Tibial nerve (tissue), 4 donors: ENCODE results near the gene NUDT16L1.

Experiments
- CTCF ChIP-seq, 5 experiments: fragments of 200-600 bp in 3 of 5; fragments of 450-650 bp in 2 of 5; sonication (generic) in 3 of 5; IDR thresholded peaks; one replicate each; pipeline ENCODE4 v1.5.1; 2016 to 2019; ENCODE audit warnings: antibody characterized with exemption in 5 of 5, mild to moderate bottlenecking in 3 of 5, moderate library complexity in 2 of 5
- EP300 ChIP-seq, 2 donors: sonication (generic); formaldehyde crosslinking; IDR thresholded peaks; one replicate each; pipeline ENCODE4 v1.6.1; 2017; ENCODE audit warnings: antibody characterized with exemption in 2 of 2, mild to moderate bottlenecking in 1 of 2
- POLR2A ChIP-seq, 2 donors: fragments of 450-650 bp; IDR thresholded peaks; one replicate each; pipeline ENCODE4 v1.6.1; 2017; ENCODE audit warnings: antibody characterized with exemption in 2 of 2, mild to moderate bottlenecking in 2 of 2, moderate library complexity in 2 of 2

GRCh38 chr16:4679850-4680636 is 13.3 kb upstream of the NUDT16L1 start:
- TF ChIP-seq POLR2A (IDR thresholded peaks at IDR 0.05) (no peak), CTCF (IDR thresholded peaks at IDR 0.05) (no peak), EP300 (IDR thresholded peaks at IDR 0.05) (peak in 1 of 2 donors; percentile 63)
